Ascending aorta (tissue), 2 donors: ENCODE measurements around the gene CAMK2A. TPM values are rescaled to one million over a fixed set of nuclear protein-coding genes. Genes with fewer than 3 reads are reported as not detected.

ENCODE experiments used
- DNase-seq, 2 donors: peaks; one replicate each; pipeline ENCODE4 v3.0.0-alpha.2; 2019; ENCODE audit warnings: low spot score in 2 of 2
- H3K27ac ChIP-seq, 2 donors: fragments of 200-600 bp; sonication (generic); one replicate each; pipeline ENCODE4 v1.5.1; 2016 to 2017; ENCODE audit warnings: mild to moderate bottlenecking in 1 of 2
- H3K27me3 ChIP-seq: fragments of 200-600 bp; sonication (generic); one replicate; pipeline ENCODE4 v1.5.1; 2017
- H3K36me3 ChIP-seq, 2 donors: fragments of 200-600 bp; sonication (generic); one replicate each; pipeline ENCODE4 v1.5.1; 2016
- H3K4me1 ChIP-seq, 2 donors: fragments of 200-600 bp; sonication (generic); one replicate each; pipeline ENCODE4 v1.5.1; 2016 to 2017; ENCODE audit warnings: mild to moderate bottlenecking in 1 of 2
- H3K4me3 ChIP-seq, 2 donors: fragments of 200-600 bp; sonication (generic); one replicate each; pipeline ENCODE4 v1.5.1; 2016 to 2017; ENCODE audit warnings: mild to moderate bottlenecking in 1 of 2
- H3K9me3 ChIP-seq, 2 donors: fragments of 200-600 bp; sonication (generic); one replicate each; pipeline ENCODE4 v1.5.1; 2016
- CTCF ChIP-seq, 3 experiments: fragments of 200-600 bp in 2 of 3; fragments of 450-650 bp in 1 of 3; sonication (generic) in 2 of 3; IDR thresholded peaks; one replicate each; pipeline ENCODE4 v1.5.1; 2016 to 2019; ENCODE audit warnings: antibody characterized with exemption in 3 of 3, mild to moderate bottlenecking in 1 of 3, moderate library complexity in 1 of 3
- intact Hi-C: fragments of 100-400 bp; cut with DNase I; formaldehyde crosslinking; loops from one replicate; pipeline ENCODE4 v1.15.1; 2023
- total RNA-seq: library from RNA; depleted of rRNA; stranded (reverse); fragments of >200 nt; gene quantifications from one replicate; pipeline ENCODE4 v1.1.0, GENCODE V29; 2016

Gene CAMK2A
- total RNA-seq, 1 donor from 2014 or later = not detected

- H3K27ac ChIP-seq = no peak overlapping the region
- H3K4me1 ChIP-seq = no peaks in the 10 kb centered on the region
- no peak for DNase-seq
- no peaks in the 10 kb centered on the region for H3K36me3 ChIP-seq
- H3K27me3 ChIP-seq = no peaks in the 10 kb centered on the region
- TF ChIP-seq CTCF (IDR thresholded peaks at IDR 0.05) = no peak
- no peaks in the 10 kb centered on the region for H3K9me3 ChIP-seq
- intact Hi-C loops = no loop called here
- no peak overlapping the region for H3K4me3 ChIP-seq
Measured at GRCh38 chr5:150204590-150204960, 85.0 kb downstream of the CAMK2A start.

GRCh38 chr5:150203832-150204589 is 85.6 kb downstream of the CAMK2A start:
- Histone ChIP-seq H3K27ac (no peak overlapping the region), H3K27me3 (no peaks in the 10 kb centered on the region), H3K4me3 (no peak overlapping the region), H3K9me3 (no peaks in the 10 kb centered on the region), H3K36me3 (no peaks in the 10 kb centered on the region), H3K4me1 (no peaks in the 10 kb centered on the region)
- DNase-seq = no peak
- intact Hi-C loops = no loop called here
- no peak for TF ChIP-seq CTCF (IDR thresholded peaks at IDR 0.05)

GRCh38 chr5:150202501-150202900 is 87.1 kb downstream of the CAMK2A start:
- Histone ChIP-seq H3K4me3 (no peak overlapping the region), H3K27me3 (no peaks in the 10 kb centered on the region), H3K4me1 (no peaks in the 10 kb centered on the region), H3K36me3 (no peaks in the 10 kb centered on the region), H3K27ac (no peak overlapping the region), H3K9me3 (no peaks in the 10 kb centered on the region)
- DNase-seq = no peak
- intact Hi-C loops = no loop called here
- TF ChIP-seq CTCF (IDR thresholded peaks at IDR 0.05) = no peak

- Histone ChIP-seq H3K9me3 (no peaks in the 10 kb centered on the region), H3K36me3 (no peaks in the 10 kb centered on the region), H3K4me3 (no peak overlapping the region), H3K4me1 (no peaks in the 10 kb centered on the region), H3K27me3 (no peaks in the 10 kb centered on the region), H3K27ac (no peak overlapping the region)
- TF ChIP-seq CTCF (IDR thresholded peaks at IDR 0.05) = no peak
- no peak for DNase-seq
- intact Hi-C loops = no loop called here
Measured at GRCh38 chr5:150197476-150197875, 92.1 kb downstream of the CAMK2A start.

GRCh38 chr5:150196986-150197385 is 92.6 kb downstream of the CAMK2A start:
- H3K27me3 ChIP-seq = no peaks in the 10 kb centered on the region
- intact Hi-C loops = no loop called here
- no peaks in the 10 kb centered on the region for H3K4me1 ChIP-seq
- H3K36me3 ChIP-seq = no peaks in the 10 kb centered on the region
- DNase-seq = no peak
- H3K9me3 ChIP-seq = no peaks in the 10 kb centered on the region
- no peak overlapping the region for H3K4me3 ChIP-seq
- TF ChIP-seq CTCF (IDR thresholded peaks at IDR 0.05) = no peak
- H3K27ac ChIP-seq = no peak overlapping the region

GRCh38 chr5:150196514-150196913 is 93.1 kb downstream of the CAMK2A start:
- Histone ChIP-seq H3K36me3 (no peaks in the 10 kb centered on the region), H3K27ac (no peak overlapping the region), H3K27me3 (no peaks in the 10 kb centered on the region), H3K9me3 (no peaks in the 10 kb centered on the region), H3K4me1 (no peaks in the 10 kb centered on the region), H3K4me3 (no peak overlapping the region)
- DNase-seq = no peak
- intact Hi-C loops = no loop called here
- no peak for TF ChIP-seq CTCF (IDR thresholded peaks at IDR 0.05)
